Left colon (tissue), 2 donors: ENCODE results near the gene MLPH. TPM values are rescaled to one million over a fixed set of nuclear protein-coding genes. Genes with fewer than 3 reads are reported as not detected.
"Not testable (repeated sequence)": the region's sequence is repeated elsewhere in the genome, so short reads cannot be mapped to it uniquely, and the experiment has no call there.

Source experiments
- ATAC-seq: fragments of 200-7000 bp; cut with Tn5 transposase; one replicate; pipeline ENCODE4 v1.9.1; 2020; ENCODE audit warnings: mild to moderate bottlenecking, moderate library complexity
- DNase-seq, 2 donors: peaks; one replicate each; pipeline ENCODE4 v3.0.0-alpha.2; 2020
- intact Hi-C, 2 donors: fragments of 100-400 bp; cut with DNase I in 1 of 2; cut with micrococcal nuclease in 1 of 2; formaldehyde crosslinking; loops; one replicate each; pipeline versions ENCODE4 v1.11.2 to v1.14.0; 2022; cut with DNase I, micrococcal nuclease
- total RNA-seq, 2 donors: library from RNA; stranded (reverse); fragmentation: NEBNext Ultra II Directional; extraction: Animal tissue kit (Norgen Biotek cat#: 25700); gene quantifications; one replicate each; pipeline ENCODE4 v1.2.1, GENCODE V29; 2021
- donor health status: DM: no; HTN: no; CAD: no.
- donor health status: DM: yes; HTN: yes; CAD: no.

Gene MLPH
- total RNA-seq, 2 donors from 2014 or later: 117 to 139 TPM

GRCh38 chr2:237453671-237454070 is 33.4 kb upstream of the MLPH start:
- intact Hi-C loops: no loop called here
- DNase-seq (no peak), ATAC-seq (no peak)

- intact Hi-C loops: no loop called here
- DNase-seq: no peak
- ATAC-seq: no peak
Observed at GRCh38 chr2:237455764-237456163, 31.3 kb upstream of the MLPH start.

GRCh38 chr2:237456200-237456843 is 30.7 kb upstream of the MLPH start:
- DNase-seq: peak in 1 of 2 donors; percentile 52
- ATAC-seq: no peak
- intact Hi-C loops: no loop called here

- intact Hi-C loops: no loop called here
- no peak for ATAC-seq
- no peak for DNase-seq
Observed at GRCh38 chr2:237457388-237457941, 29.6 kb upstream of the MLPH start.

GRCh38 chr2:237458519-237458918 is 28.5 kb upstream of the MLPH start:
- ATAC-seq: no peak
- intact Hi-C loops: no loop called here
- no peak for DNase-seq

GRCh38 chr2:237459226-237459625 is 27.8 kb upstream of the MLPH start:
- DNase-seq (no peak), ATAC-seq (no peak)
- intact Hi-C loops: no loop called here

GRCh38 chr2:237459741-237460174 is 27.3 kb upstream of the MLPH start:
- DNase-seq (no peak), ATAC-seq (no peak)
- intact Hi-C loops: no loop called here

GRCh38 chr2:237464757-237465391 is 22.2 kb upstream of the MLPH start:
- no peak for DNase-seq
- ATAC-seq: no peak
- intact Hi-C loops: no loop called here

GRCh38 chr2:237465515-237466148 is 21.4 kb upstream of the MLPH start:
- ATAC-seq: no peak
- DNase-seq: no peak
- intact Hi-C loops: no loop called here

- intact Hi-C loops: no loop called here
- DNase-seq (no peak), ATAC-seq (no peak)
Observed at GRCh38 chr2:237466211-237466610, 20.8 kb upstream of the MLPH start.

- ATAC-seq (no peak), DNase-seq (no peak)
- intact Hi-C loops: no loop called here
Observed at GRCh38 chr2:237467447-237468179, 19.4 kb upstream of the MLPH start.

GRCh38 chr2:237469410-237469809 is 17.6 kb upstream of the MLPH start:
- intact Hi-C loops: not testable (repeated sequence)

GRCh38 chr2:237469849-237470248 is 17.2 kb upstream of the MLPH start:
- DNase-seq (no peak), ATAC-seq (no peak)
- intact Hi-C loops: loop anchor here in 1 of 2 donors (10.0 kb wide), 2 partner anchors 305 to 345 kb away; no protein-coding TSS in a partner anchor

More at GRCh38 chr2:237469410-237469809, 17.6 kb upstream of the MLPH start:
- not testable (repeated sequence) for ATAC-seq, DNase-seq

- ATAC-seq: no peak
- DNase-seq: no peak
- intact Hi-C loops: loop anchor here in 1 of 2 donors (10.0 kb wide), 2 partner anchors 306 to 346 kb away; no protein-coding TSS in a partner anchor
Observed at GRCh38 chr2:237470914-237471313, 16.1 kb upstream of the MLPH start.

GRCh38 chr2:237471438-237472186 is 15.4 kb upstream of the MLPH start:
- intact Hi-C loops: loop anchor here in 1 of 2 donors (10.0 kb wide), 2 partner anchors 307 to 347 kb away; no protein-coding TSS in a partner anchor
- DNase-seq (peak; percentile 59 to 62), ATAC-seq (peak; percentile 55)

- ATAC-seq: no peak
- no peak for DNase-seq
- intact Hi-C loops: loop anchor here in 1 of 2 donors (10.0 kb wide), 2 partner anchors 307 to 347 kb away; no protein-coding TSS in a partner anchor
Observed at GRCh38 chr2:237472187-237472712, 14.8 kb upstream of the MLPH start.

GRCh38 chr2:237472909-237473877 is 13.9 kb upstream of the MLPH start:
- intact Hi-C loops: loop anchor here in 1 of 2 donors (10.0 kb wide), 2 partner anchors 308 to 348 kb away; no protein-coding TSS in a partner anchor
- no peak for ATAC-seq
- DNase-seq: no peak
